Measurements from ENCODE around the gene JAKMIP1. TPM values are rescaled to one million over a fixed set of nuclear protein-coding genes. Genes with fewer than 3 reads are reported as not detected.

The JAKMIP1 gene
- total RNA-seq, 1 experiment from 2014 or later: not detected

DNA sequence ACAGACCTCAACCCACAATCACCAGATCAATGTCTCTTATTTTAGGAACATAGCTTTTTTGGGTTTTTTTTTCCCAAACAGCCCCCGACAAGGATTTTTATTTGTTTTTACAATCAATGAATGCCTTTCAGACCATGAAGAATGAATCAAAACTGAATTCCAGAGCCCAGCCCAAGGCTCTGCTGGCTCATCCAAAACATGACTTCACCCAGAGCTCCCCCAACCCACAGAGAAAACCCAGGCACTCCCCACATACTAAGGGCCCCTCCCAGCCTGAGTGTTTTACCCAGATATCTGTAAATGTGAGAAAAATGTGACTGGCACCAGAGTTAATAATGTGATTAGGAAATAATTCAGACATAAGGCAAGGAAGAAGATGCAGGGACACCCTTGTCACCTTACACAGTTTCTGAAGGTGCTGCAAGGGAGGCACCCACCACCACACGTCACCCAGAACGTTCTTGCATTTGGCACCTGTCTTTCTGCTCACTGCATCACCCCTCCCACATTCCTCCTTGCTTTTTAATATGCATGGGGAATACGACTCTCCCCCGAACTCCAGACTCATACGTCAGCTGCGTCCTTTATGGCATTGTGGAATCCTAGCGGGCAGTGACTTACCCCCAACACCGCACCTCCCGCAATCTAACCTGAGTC, 134.3 kb downstream of the JAKMIP1 start:
- Histone ChIP-seq H3K4me3 (no peak overlapping the region), H3K27me3 (peaks cover 34% of the 10 kb centered on the region; the same call in 1 of the 2 replicates), H3K27ac (no peak overlapping the region), H3K4me1 (no peaks in the 10 kb centered on the region), H3K36me3 (no peaks in the 10 kb centered on the region), H3K9me3 (replicated peaks) (no peaks in the 10 kb centered on the region)
- DNase-seq: no peak

DNA sequence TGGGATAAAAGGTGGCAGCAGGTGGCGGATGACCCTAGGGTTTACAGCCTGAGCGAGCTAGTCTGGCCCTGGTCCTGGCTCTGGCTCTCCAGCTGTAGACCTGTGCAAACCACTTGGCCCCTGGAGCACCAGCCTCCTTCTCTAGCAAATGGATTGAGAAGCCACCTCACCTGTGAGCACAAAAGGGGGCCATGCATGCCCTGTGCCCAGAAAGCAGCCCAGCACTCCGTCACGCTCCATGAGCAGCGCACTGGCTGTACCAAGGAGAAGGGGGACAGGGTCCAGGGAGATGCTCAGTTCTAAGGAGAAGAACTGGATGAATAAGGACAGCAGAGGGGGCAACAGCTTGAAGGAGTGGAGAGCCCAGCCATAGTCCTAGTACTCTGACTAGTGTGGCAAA, 135.2 kb downstream of the JAKMIP1 start:
- no peak for DNase-seq
- Histone ChIP-seq H3K36me3 (no peaks in the 10 kb centered on the region), H3K27me3 (peaks cover 28% of the 10 kb centered on the region; the same call in 1 of the 2 replicates), H3K4me3 (no peak overlapping the region), H3K27ac (no peak overlapping the region), H3K4me1 (no peaks in the 10 kb centered on the region), H3K9me3 (replicated peaks) (no peaks in the 10 kb centered on the region)

DNA sequence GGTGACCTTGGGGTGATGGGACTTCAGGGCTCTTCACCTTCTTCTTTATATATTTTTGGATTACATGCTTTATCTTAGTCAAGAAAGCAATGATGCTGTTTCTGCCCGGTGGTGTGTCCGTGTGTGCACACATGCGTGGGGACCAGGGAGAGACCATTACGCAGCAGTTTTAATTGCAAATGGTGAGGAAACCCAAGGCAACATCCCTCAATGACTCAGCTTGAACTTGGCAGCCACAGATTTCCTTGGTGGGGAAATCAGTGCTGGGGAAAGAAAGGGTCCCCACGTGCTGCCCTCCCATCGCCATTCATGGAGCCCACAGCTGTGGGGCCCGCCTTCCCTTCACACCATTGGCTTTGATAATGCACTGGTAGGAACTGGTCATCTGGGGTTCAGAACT, 136.0 kb downstream of the JAKMIP1 start:
- DNase-seq: no peak
- Histone ChIP-seq H3K27me3 (peaks cover 27% of the 10 kb centered on the region; the same call in 1 of the 2 replicates), H3K4me1 (no peaks in the 10 kb centered on the region), H3K36me3 (no peaks in the 10 kb centered on the region), H3K4me3 (no peak overlapping the region), H3K27ac (no peak overlapping the region), H3K9me3 (replicated peaks) (no peaks in the 10 kb centered on the region)

DNA sequence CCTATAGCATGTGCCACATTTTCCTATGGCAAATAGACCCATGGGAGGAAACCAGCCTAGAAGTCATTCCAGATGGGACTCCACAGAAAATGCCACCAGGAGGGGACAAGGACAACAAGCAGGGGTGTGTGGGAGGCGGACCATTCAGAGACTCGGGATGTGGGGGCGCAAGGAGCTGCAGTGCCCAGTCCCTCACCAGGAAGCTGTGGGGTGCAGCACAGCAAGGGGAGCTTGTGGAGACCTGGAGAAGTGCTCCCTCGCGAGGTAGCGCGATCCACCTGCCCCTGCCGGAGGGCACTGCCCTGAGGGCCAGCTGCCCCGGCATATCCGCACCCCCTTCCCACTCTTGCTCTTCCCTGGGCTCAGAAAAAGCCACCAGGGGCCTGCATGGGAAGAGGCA, 136.7 kb downstream of the JAKMIP1 start:
- Histone ChIP-seq H3K27ac (no peak overlapping the region), H3K27me3 (peaks cover 20% of the 10 kb centered on the region; the same call in 1 of the 2 replicates), H3K36me3 (no peaks in the 10 kb centered on the region), H3K4me1 (no peaks in the 10 kb centered on the region), H3K9me3 (replicated peaks) (no peaks in the 10 kb centered on the region), H3K4me3 (no peak overlapping the region)
- DNase-seq: no peak

DNA sequence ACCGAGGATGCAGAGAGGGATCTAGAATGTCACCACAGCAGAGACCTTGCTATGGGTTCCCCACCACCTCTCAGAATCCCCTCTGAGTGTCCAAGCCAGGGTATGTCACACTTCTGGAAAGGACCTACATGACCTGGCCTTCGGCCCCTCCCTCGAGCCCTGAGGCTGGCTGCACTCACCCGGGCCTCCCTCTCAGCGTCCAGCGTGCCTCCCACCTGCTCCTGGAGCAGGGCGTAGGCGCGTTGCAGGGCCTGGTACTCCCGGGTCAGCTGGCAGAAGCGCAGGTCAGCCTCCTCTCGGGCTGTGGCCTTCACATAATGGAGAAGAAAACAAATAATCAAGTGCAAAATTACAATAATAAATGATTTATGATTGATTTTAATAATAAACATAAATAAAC, 138.2 kb downstream of the JAKMIP1 start:
- no peak overlapping the region for H3K4me3 ChIP-seq
- H3K27me3 ChIP-seq: peaks cover 13% of the 10 kb centered on the region; the same call in 1 of the 2 replicates
- peaks cover 5% of the 10 kb centered on the region; the same call in 1 of the 2 replicates for H3K9me3 ChIP-seq (replicated peaks)
- no peaks in the 10 kb centered on the region for H3K4me1 ChIP-seq
- DNase-seq: no peak
- H3K36me3 ChIP-seq: no peaks in the 10 kb centered on the region
- no peak overlapping the region for H3K27ac ChIP-seq

DNA sequence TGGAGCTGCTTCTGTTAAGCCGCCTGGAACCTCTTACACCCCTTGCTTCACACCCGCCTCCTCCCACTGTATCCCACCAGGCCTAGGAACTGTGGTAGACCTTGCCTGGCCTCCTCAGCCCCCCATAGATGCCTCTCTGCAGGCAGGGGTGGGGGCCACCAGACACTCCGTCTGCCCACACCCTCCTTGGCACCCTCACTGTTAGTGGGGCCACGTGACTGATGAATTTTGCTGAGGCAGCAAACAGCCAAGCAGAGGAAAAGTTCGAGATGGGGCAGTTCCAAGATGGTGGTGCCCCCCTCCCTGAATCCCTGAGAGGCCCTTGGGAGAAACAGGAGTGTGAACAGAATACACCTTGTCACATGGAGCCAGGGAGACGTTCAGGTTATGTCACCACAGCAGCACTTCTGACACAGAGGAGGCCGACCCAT, 141.0 kb downstream of the JAKMIP1 start:
- no peak for DNase-seq
- no peaks in the 10 kb centered on the region for H3K27me3 ChIP-seq
- H3K4me1 ChIP-seq: no peaks in the 10 kb centered on the region
- no peak overlapping the region for H3K27ac ChIP-seq
- no peaks in the 10 kb centered on the region for H3K36me3 ChIP-seq
- H3K9me3 ChIP-seq (replicated peaks): peaks cover 5% of the 10 kb centered on the region; the same call in 1 of the 2 replicates
- no peak overlapping the region for H3K4me3 ChIP-seq

DNA sequence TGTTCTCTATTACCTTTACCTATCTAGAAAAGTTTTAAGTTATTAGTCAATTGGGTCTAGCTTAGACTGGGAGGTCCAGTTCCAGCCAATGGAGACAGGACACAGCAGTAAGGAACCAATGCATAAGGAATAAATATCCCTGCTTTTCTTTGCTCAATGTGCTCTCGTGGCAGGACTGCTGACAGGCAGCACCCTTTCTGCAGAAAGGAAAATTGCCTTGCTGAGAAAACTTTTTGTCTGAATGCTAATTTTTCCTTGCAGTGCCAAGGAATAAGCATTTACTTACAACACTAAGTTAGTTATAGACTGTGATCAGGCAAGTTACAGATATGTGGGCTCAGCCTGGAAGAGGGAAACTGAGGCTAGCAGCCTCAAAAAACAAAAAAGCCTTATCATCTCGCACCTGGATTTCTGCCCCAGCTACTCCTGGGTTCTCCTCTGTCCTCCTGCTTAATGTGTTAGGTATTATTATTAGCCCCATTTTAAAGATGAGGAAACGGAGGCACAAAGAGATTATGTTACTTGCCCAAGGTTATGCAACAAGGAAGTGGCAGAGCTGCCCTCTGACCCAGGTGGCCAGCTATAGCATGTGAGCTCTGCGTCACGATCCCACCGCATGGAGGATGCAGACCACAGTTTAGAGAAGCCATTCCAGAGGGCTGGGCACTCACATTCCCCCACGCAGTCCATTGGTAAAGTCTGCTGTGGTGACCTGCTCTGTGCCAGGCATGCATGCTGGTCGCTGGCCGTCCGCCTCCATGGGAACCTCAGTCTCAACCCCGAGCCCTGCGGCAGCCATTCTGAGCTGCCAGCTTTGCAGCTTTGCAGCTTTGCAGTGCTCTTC, 141.6 kb downstream of the JAKMIP1 start:
- Histone ChIP-seq H3K4me1 (no peaks in the 10 kb centered on the region), H3K27me3 (0 out of 2 replicates have a peak, but pooled peaks cover 3% of the 10 kb centered on the region), H3K36me3 (no peaks in the 10 kb centered on the region), H3K27ac (no peak overlapping the region), H3K4me3 (no peak overlapping the region), H3K9me3 (replicated peaks) (peaks cover 5% of the 10 kb centered on the region; the same call in 1 of the 2 replicates)
- no peak for DNase-seq

DNA sequence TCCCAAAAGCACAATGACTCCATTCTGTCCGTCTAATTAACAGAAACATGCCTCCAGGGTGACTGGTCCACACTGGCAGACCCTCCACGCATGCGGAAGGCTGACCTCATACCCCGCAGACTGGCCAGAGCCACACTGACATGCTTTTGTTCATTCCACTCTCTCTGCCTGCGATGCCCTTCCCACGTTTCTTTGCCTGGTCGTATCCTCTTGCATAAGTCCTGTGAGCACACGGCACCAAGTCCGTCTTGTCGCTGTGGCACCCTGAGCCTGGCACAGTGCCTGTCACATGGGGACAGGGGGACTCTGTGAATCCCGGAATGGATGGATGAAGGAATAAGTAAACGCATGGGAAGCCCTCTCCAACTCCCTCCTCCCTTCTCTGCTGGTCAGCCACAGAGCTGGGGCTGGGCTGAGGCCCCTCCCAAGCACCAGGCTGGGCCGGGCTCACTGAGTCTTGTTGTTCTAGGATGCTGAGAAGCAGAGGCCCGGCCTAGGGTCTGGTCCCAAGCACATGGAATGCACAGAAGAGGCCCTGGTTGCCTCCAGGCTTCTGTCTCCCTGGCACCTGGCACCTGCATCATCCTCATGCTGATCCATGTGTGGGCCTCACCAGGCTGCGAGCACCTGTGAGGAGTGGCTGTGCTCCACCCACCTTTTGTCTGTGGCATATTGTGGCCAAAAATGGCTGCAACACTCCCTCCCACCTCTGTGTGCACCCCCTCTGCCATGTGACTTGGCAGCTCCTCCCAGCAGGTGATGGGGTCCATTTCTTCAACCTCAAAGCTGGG, 143.2 kb downstream of the JAKMIP1 start:
- H3K27ac ChIP-seq: no peak overlapping the region
- no peaks in the 10 kb centered on the region for H3K4me1 ChIP-seq
- H3K9me3 ChIP-seq (replicated peaks): peaks cover 5% of the 10 kb centered on the region; the same call in 1 of the 2 replicates
- H3K4me3 ChIP-seq: no peak overlapping the region
- no peak for DNase-seq
- H3K27me3 ChIP-seq: peaks cover 6% of the 10 kb centered on the region; the same call in 1 of the 2 replicates
- no peaks in the 10 kb centered on the region for H3K36me3 ChIP-seq

DNA sequence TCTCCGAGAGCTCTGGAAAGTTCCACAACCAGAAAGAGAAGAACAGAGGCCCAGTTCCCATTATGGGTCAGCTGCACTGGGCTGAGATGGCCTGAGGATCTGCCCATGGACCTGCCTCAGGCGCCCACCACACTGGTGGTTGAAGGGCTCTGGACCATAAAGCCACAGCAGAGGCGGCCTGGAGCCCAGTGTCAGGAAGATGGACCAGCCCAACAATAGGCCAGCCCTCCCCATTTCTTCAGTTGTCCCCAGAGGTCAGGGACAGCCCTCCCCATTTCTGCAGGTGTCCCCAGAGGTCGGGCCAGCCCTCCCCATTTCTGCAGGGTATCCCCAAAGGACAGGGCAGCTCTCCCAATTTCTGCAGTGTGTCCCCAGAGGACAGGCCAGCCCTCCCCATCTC, 144.9 kb downstream of the JAKMIP1 start:
- Histone ChIP-seq H3K4me3 (no peak overlapping the region), H3K27me3 (peaks cover 11% of the 10 kb centered on the region), H3K4me1 (no peaks in the 10 kb centered on the region), H3K27ac (no peak overlapping the region), H3K9me3 (replicated peaks) (peaks cover 5% of the 10 kb centered on the region; the same call in 1 of the 2 replicates), H3K36me3 (no peaks in the 10 kb centered on the region)
- no peak for DNase-seq

DNA sequence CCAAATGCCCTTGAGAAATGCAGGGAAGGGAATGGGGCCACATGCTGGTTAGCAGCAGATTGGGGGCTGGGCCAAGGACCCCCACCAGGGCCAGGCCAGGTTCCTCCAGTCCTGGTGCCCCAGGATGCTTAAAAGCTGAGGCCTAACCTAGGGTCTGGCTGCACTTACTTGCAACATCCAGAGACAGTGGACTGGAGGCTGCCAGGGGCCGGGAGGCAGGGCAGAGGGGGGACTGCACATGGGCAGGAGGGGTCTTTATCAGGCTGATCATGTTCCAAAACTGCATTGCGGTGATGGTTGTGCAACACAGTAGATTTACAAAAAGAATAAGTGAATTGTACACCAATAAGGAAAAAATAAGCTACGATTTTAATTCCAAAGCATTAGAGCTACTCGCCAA, 145.3 kb downstream of the JAKMIP1 start:
- Histone ChIP-seq H3K27ac (no peak overlapping the region), H3K9me3 (replicated peaks) (peaks cover 5% of the 10 kb centered on the region; the same call in 1 of the 2 replicates), H3K4me1 (no peaks in the 10 kb centered on the region), H3K36me3 (no peaks in the 10 kb centered on the region), H3K27me3 (peaks cover 11% of the 10 kb centered on the region), H3K4me3 (no peak overlapping the region)
- no peak for DNase-seq

DNA sequence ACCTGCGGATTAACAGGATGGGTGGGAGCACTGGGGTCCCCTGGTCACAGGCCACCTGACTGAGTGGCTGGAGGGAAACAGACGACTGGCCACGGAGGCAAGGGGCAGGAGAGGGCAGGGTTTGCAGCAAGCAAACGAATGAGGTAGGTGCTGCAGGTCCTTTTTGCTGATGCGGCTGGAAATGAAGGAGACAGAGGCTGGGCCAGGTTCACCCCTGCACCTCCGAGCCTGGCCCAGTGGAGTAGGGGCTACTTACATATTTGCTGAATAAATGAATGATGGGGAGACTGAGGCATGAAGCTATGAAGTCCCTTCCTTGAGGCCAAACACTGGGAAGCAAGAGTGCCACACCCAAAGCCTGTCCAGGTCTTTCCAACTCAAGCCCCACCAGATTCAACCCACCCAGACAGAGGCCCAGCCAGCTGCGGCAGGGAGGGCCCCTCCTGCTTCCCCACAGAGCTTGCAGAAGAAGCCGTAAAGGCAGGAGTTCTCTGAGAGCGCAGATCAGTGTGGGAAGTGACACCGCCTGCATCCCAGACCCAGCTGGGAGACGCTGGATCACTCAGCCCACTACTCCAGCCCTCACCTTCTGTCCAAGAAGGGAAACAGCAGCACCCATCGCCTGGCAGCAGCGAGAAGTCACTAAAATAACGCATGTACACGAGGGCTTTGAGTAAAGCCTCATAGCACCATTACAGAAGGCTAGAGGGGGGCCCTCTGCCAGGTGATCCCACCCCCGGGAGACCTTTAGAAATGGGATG, 146.0 kb downstream of the JAKMIP1 start:
- Histone ChIP-seq H3K27me3 (peaks cover 11% of the 10 kb centered on the region), H3K9me3 (replicated peaks) (peaks cover 5% of the 10 kb centered on the region; the same call in 1 of the 2 replicates), H3K27ac (no peak overlapping the region), H3K4me3 (no peak overlapping the region), H3K36me3 (no peaks in the 10 kb centered on the region), H3K4me1 (no peaks in the 10 kb centered on the region)
- no peak for DNase-seq

DNA sequence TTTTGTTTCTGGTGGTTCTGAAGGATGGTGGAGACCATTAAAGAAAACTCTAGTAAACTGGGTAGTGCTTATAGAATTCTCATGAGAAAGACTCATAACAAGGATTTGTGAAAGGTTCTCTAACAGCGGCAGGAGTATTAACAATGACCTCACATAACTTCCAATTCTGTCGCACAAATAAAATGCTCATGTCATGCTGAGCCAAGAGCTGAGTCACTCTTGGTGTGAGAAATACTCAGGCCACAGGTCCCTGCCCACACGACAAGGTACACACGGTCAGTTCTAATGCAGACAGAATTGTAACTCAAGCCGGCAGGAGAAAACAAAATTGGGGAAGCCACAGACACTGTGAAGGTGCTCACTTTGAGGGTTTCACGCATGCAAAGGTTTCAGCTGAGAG, 147.7 kb downstream of the JAKMIP1 start:
- Histone ChIP-seq H3K4me1 (no peaks in the 10 kb centered on the region), H3K9me3 (replicated peaks) (no peaks in the 10 kb centered on the region; the same call in 1 of the 2 replicates), H3K27me3 (peaks cover 13% of the 10 kb centered on the region), H3K36me3 (no peaks in the 10 kb centered on the region; the same call in 1 of the 2 replicates), H3K4me3 (no peak overlapping the region), H3K27ac (no peak overlapping the region)
- DNase-seq: no peak

DNA sequence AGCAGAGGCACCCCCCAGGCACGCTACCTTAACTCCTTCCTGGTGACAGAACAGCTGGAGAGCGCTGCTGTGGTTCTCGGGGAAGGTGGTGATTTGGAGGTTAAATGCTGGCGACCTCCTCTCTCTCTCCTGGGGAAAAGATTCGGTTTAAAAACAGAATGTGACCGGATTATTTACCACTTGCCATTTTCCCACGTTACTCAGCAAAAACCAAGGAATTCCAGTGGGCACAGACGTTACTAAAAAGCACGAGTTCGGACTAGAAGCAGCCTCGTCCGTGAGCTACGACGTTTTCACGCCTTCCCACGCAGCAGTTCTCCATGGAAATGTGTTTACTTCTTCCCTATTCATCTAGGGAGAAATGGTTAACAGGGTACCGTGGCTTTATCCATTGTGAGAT, 149.8 kb downstream of the JAKMIP1 start:
- Histone ChIP-seq H3K9me3 (replicated peaks) (no peaks in the 10 kb centered on the region), H3K4me3 (no peak overlapping the region), H3K27me3 (peaks cover 20% of the 10 kb centered on the region), H3K4me1 (no peaks in the 10 kb centered on the region), H3K27ac (no peak overlapping the region), H3K36me3 (no peaks in the 10 kb centered on the region; the same call in 1 of the 2 replicates)
- no peak for DNase-seq

DNA sequence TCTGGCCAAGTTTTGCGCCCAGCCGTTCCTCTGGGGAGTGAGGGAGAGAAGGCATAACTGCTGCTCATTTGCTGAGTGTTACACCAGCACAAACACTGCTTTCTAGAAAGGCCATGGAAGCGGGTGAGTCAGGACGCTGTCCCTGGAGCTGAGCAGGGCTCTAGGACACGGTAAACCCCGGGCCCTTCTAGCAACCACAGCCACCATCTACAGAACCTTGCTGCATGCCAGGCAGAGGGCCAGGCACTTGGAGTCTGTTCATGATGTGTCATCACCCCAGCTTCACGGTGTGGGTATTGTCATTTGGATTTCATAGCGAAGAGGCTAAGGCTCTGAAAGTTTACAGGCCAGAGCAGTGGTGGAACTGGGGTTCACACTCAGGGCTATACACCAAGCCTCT, 150.4 kb downstream of the JAKMIP1 start:
- no peak for DNase-seq
- no peaks in the 10 kb centered on the region; the same call in 1 of the 2 replicates for H3K36me3 ChIP-seq

More for the DNA sequence above, 150.4 kb downstream of the JAKMIP1 start:
- Histone ChIP-seq H3K9me3 (replicated peaks) (no peaks in the 10 kb centered on the region), H3K4me1 (no peaks in the 10 kb centered on the region), H3K27me3 (peaks cover 20% of the 10 kb centered on the region), H3K4me3 (no peak overlapping the region), H3K27ac (no peak overlapping the region)
